Mesenchymal stem cell (in vitro differentiated cells and primary cell): ENCODE results near the gene CAMTA1.
A peak's percentile ranks its signal among the peaks of the same experiment; 100 is the strongest.

Source experiments
- DNase-seq: peaks from one replicate; pipeline ENCODE4 v3.0.0-alpha.2; 2013
- H2AFZ ChIP-seq: one replicate; pipeline ENCODE4 v1.6.1; 2013; ENCODE audit warnings: low read depth, mild to moderate bottlenecking, control low read depth, inconsistent platforms, low read length, moderate library complexity
- H2AK5ac ChIP-seq: 2 replicates; pipeline ENCODE4 v1.6.1; 2013; ENCODE audit warnings: low read length, moderate library complexity, mild to moderate bottlenecking, inconsistent platforms; ENCODE audit not compliant: severe bottlenecking
- H2BK120ac ChIP-seq: one replicate; pipeline ENCODE4 v1.6.1; 2013; ENCODE audit warnings: low read depth, mild to moderate bottlenecking, inconsistent platforms, low read length, moderate library complexity
- H2BK12ac ChIP-seq, 2 experiments: one replicate each; pipeline ENCODE4 v1.6.1; 2013; ENCODE audit warnings: inconsistent platforms in 2 of 2, low read length in 2 of 2, mild to moderate bottlenecking in 2 of 2, moderate library complexity in 2 of 2, control low read depth in 1 of 2
- H2BK15ac ChIP-seq: one replicate; pipeline ENCODE4 v1.6.1; 2013; ENCODE audit warnings: mild to moderate bottlenecking, low read depth, inconsistent platforms; ENCODE audit not compliant: poor library complexity, severe bottlenecking
- H2BK5ac ChIP-seq: 2 replicates; pipeline ENCODE4 v1.6.1; 2013; ENCODE audit warnings: low read depth, mild to moderate bottlenecking, low read length, control low read depth, inconsistent platforms; ENCODE audit not compliant: poor library complexity, severe bottlenecking
- H3K14ac ChIP-seq, 2 experiments: one replicate each; pipeline ENCODE4 v1.6.1; 2013; ENCODE audit warnings: inconsistent platforms in 2 of 2, low read length in 2 of 2, control low read depth in 1 of 2, mild to moderate bottlenecking in 1 of 2, moderate library complexity in 1 of 2
- H3K18ac ChIP-seq, 2 experiments: one replicate each; pipeline ENCODE4 v1.6.1; 2013; ENCODE audit warnings: inconsistent platforms in 2 of 2, low read length in 2 of 2, control low read depth in 1 of 2, low read depth in 1 of 2, mild to moderate bottlenecking in 1 of 2
- H3K23ac ChIP-seq, 2 experiments: one replicate each; pipeline ENCODE4 v1.6.1; 2013; ENCODE audit warnings: inconsistent platforms in 2 of 2, low read length in 2 of 2, mild to moderate bottlenecking in 2 of 2, moderate library complexity in 2 of 2, control low read depth in 1 of 2
- H3K27ac ChIP-seq: 2 replicates; pipeline ENCODE4 v1.5.1; 2013; ENCODE audit warnings: mild to moderate bottlenecking, moderate library complexity, low read length, control low read depth, inconsistent platforms; ENCODE audit not compliant: poor library complexity, severe bottlenecking
- H3K27me3 ChIP-seq, 2 experiments: 2 replicates each; pipeline versions ENCODE4 v1.6.1 to v1.7.0; 2013; ENCODE audit warnings: low read length in 2 of 2, mild to moderate bottlenecking in 2 of 2, moderate library complexity in 2 of 2, control low read depth in 1 of 2, inconsistent platforms in 1 of 2; ENCODE audit not compliant: control insufficient read depth in 1 of 2, insufficient read depth in 1 of 2
- H3K36me3 ChIP-seq, 2 experiments: 2 replicates each; pipeline versions ENCODE4 v1.6.1 to v1.7.0; 2013; ENCODE audit warnings: low read length in 2 of 2, control low read depth in 1 of 2, inconsistent platforms in 1 of 2, low read depth in 1 of 2, mild to moderate bottlenecking in 1 of 2; ENCODE audit not compliant: insufficient read depth in 2 of 2, control insufficient read depth in 1 of 2
- H3K4ac ChIP-seq, 2 experiments: one replicate each; pipeline ENCODE4 v1.6.1; 2013; ENCODE audit warnings: inconsistent platforms in 2 of 2, low read length in 2 of 2, mild to moderate bottlenecking in 2 of 2, moderate library complexity in 2 of 2, control low read depth in 1 of 2, low read depth in 1 of 2
- H3K4me1 ChIP-seq: 2 replicates; pipeline ENCODE4 v1.6.1; 2013; ENCODE audit warnings: low read depth, low read length, control low read depth; ENCODE audit not compliant: control insufficient read depth, insufficient read depth
- H3K4me2 ChIP-seq: 2 replicates; pipeline ENCODE4 v1.6.1; 2013; ENCODE audit warnings: low read length, mild to moderate bottlenecking, inconsistent platforms; ENCODE audit not compliant: poor library complexity, severe bottlenecking
- H3K4me3 ChIP-seq, 2 experiments: 2 replicates each; pipeline versions ENCODE4 v1.5.1 to v1.7.0; 2013; ENCODE audit warnings: low read length in 2 of 2, mild to moderate bottlenecking in 2 of 2, control low read depth in 1 of 2, low read depth in 1 of 2; ENCODE audit not compliant: insufficient read depth in 1 of 2
- H3K79me1 ChIP-seq: replicated peaks from 2 replicates; pipeline ENCODE4 v1.6.1; 2013; ENCODE audit warnings: mild to moderate bottlenecking, control low read depth, low read length, inconsistent platforms; ENCODE audit not compliant: poor library complexity, severe bottlenecking
- H3K9ac ChIP-seq: 2 replicates; pipeline ENCODE4 v1.7.0; 2013; ENCODE audit warnings: mild to moderate bottlenecking, low read length, moderate library complexity
- H3K9me3 ChIP-seq: 2 replicates; pipeline ENCODE4 v1.7.0; 2013; ENCODE audit warnings: mild to moderate bottlenecking, low read length; ENCODE audit not compliant: control insufficient read depth
- H4K8ac ChIP-seq: one replicate; pipeline ENCODE4 v1.6.1; 2013; ENCODE audit warnings: inconsistent platforms, mild to moderate bottlenecking, low read length, moderate library complexity
- H4K91ac ChIP-seq: one replicate; pipeline ENCODE4 v1.6.1; 2013; ENCODE audit warnings: mild to moderate bottlenecking, low read length, inconsistent platforms
- WGBS: methylation state at CpG from one replicate; pipeline ENCODE4 v1.1.7; 2013; ENCODE audit warnings: mixed read lengths; 5-methylcytosine and 5-hydroxymethylcytosine counted together

The CAMTA1 gene

GRCh38 chr1:7046891-7047290, 261.6 kb downstream of the CAMTA1 start:
- H2BK5ac ChIP-seq: no peak overlapping the region

DNA sequence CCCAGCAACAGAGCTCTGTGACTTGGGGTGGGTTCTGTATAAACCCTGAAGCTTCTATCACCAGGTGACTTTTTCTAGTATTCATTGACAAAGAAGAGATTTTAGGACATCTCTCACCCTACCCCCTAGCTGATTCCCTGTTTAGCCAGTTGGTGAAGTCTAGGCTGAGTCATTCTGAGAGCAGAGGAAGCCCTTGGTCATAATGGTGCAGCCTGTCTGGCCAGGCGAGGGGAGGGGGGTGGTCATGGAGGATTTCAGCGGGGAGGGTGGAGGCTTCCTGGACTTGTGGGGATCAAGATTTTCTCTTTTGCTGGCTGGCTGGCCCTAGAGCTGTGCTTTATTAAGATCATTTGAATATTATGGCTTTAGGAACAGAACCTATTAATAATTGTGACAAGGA, 262.6 kb downstream of the CAMTA1 start:
- H3K23ac ChIP-seq: no peak overlapping the region
- no peak overlapping the region for H3K18ac ChIP-seq
- no peak overlapping the region for H3K4me3 ChIP-seq
- H3K79me1 ChIP-seq: peaks cover 2% of the 10 kb centered on the region
- no peak overlapping the region for H2BK120ac ChIP-seq
- DNase-seq: no peak
- H3K9me3 ChIP-seq: peaks cover 6% of the 10 kb centered on the region
- H2BK12ac ChIP-seq: no peak overlapping the region
- H3K4me2 ChIP-seq: no peak overlapping the region
- no peak overlapping the region for H2AFZ ChIP-seq
- H3K4ac ChIP-seq: no peak overlapping the region
- H2BK15ac ChIP-seq: no peak overlapping the region
- H4K91ac ChIP-seq: no peak overlapping the region
- no peak overlapping the region for H2AK5ac ChIP-seq
- peaks cover 11 to 67% of the 10 kb centered on the region in 2 experiments for H3K27me3 ChIP-seq
- peaks cover 0 to 5% of the 10 kb centered on the region in 2 experiments for H3K36me3 ChIP-seq
- H4K8ac ChIP-seq: peak overlapping the region; percentile 13
- H3K4me1 ChIP-seq: peaks cover 3% of the 10 kb centered on the region
- H3K14ac ChIP-seq: no peak overlapping the region
- H2BK5ac ChIP-seq: no peak overlapping the region
- H3K9ac ChIP-seq: no peak overlapping the region
- 73% methylated on average over 2 of the region's 2 CpGs for WGBS
- no peak overlapping the region for H3K27ac ChIP-seq

More at GRCh38 chr1:7046891-7047290, 261.6 kb downstream of the CAMTA1 start:
- peaks cover 5% of the 10 kb centered on the region for H3K4me1 ChIP-seq
- H2AK5ac ChIP-seq: no peak overlapping the region
- no peak overlapping the region for H3K4me3 ChIP-seq
- no peak overlapping the region for H4K8ac ChIP-seq
- no peak overlapping the region for H3K14ac ChIP-seq
- H3K27ac ChIP-seq: no peak overlapping the region
- no peak overlapping the region for H2BK12ac ChIP-seq
- H3K23ac ChIP-seq: no peak overlapping the region
- H2BK15ac ChIP-seq: no peak overlapping the region
- no peak overlapping the region for H3K4ac ChIP-seq
- H3K9me3 ChIP-seq: peaks cover 6% of the 10 kb centered on the region
- no peak overlapping the region for H2BK120ac ChIP-seq
- H2AFZ ChIP-seq: no peak overlapping the region
- H3K27me3 ChIP-seq: peaks cover 4 to 68% of the 10 kb centered on the region in 2 experiments
- no peak overlapping the region for H3K4me2 ChIP-seq
- peaks cover 2% of the 10 kb centered on the region for H3K79me1 ChIP-seq
- no peak overlapping the region for H4K91ac ChIP-seq
- H3K18ac ChIP-seq: no peak overlapping the region
- no peak for DNase-seq
- no peak overlapping the region for H3K9ac ChIP-seq
- no peaks in the 10 kb centered on the region for H3K36me3 ChIP-seq
- WGBS: 95% methylated on average over 1 of the region's 1 CpG

DNA sequence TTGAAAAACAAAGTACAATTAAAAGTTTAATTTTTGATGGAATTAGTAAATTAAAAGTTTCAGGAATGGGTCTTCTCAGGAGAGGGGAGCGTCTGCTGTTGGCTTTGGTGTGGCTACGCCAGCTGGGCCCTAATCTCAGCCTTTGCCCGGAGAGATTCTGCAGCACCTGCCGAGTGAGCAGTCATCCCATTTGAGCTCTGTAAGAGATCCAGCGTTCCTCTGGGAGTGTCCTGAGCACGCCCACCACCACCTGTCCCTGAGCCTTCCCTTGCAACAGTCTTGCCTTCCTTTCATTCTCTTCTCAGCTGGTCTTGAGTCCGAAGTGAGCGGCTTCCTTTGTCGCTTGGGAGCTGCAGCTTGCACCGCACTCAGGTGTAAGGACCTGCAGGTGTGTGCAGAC, 263.1 kb downstream of the CAMTA1 start:
- Histone ChIP-seq H2AK5ac (no peak overlapping the region), H3K4me3 (no peak overlapping the region), H3K23ac (no peak overlapping the region), H2BK120ac (no peak overlapping the region), H2BK12ac (no peak overlapping the region), H2BK5ac (no peak overlapping the region), H2AFZ (no peak overlapping the region), H4K91ac (no peak overlapping the region), H3K79me1 (peaks cover 2% of the 10 kb centered on the region), H3K27me3 (peaks cover 11 to 67% of the 10 kb centered on the region in 2 experiments), H3K9ac (no peak overlapping the region), H3K4me2 (no peak overlapping the region), H3K9me3 (peaks cover 6% of the 10 kb centered on the region), H3K18ac (no peak overlapping the region), H3K27ac (no peak overlapping the region), H3K36me3 (peaks cover 0 to 5% of the 10 kb centered on the region in 2 experiments), H3K14ac (no peak overlapping the region), H3K4ac (no peak overlapping the region), H2BK15ac (no peak overlapping the region), H4K8ac (no peak overlapping the region), H3K4me1 (peaks cover 2% of the 10 kb centered on the region)
- WGBS: 80% methylated on average over 10 of the region's 10 CpGs
- DNase-seq: no peak

DNA sequence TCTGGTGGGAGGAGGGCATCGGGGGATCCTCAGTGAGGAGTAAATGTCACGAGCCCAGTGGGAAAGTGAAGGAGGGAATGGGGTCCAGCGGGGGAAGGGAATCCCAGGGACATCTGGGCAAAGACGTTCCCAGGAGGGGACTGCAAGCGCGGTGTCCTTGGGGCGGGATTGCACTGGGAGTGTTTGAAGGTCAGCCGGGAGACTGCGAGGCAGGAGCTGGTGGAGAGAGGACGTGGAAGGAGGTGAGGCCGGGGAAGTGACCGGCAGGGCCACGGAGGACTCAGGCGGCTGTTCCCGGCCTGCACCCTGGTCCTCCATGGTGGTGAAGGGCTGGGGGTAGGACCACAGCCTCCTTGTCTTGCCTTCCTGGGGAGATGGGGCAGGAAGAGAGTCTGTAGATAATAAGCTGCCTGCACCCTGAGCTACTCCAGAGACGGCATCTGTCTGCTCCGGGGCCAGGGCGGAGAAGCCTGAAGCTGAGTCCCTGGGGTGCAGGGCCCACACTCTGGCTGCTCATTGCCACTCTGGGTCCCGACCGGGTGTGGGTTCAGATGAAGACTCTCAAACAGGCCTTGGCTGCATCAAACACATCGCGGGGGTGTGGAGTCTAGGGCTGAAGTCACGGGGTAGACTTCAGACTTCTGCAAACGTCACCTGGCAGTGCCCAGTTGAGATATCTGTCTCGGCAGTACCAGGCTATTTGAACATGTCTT, 264.8 kb downstream of the CAMTA1 start:
- Histone ChIP-seq H2BK15ac (no peak overlapping the region), H3K18ac (no peak overlapping the region), H3K4me1 (peaks cover 2% of the 10 kb centered on the region), H2BK5ac (no peak overlapping the region), H3K4me2 (no peak overlapping the region), H2AK5ac (no peak overlapping the region), H4K8ac (no peak overlapping the region), H3K36me3 (peaks cover 0 to 5% of the 10 kb centered on the region in 2 experiments), H2BK120ac (no peak overlapping the region), H3K9me3 (peaks cover 6% of the 10 kb centered on the region), H4K91ac (no peak overlapping the region), H3K23ac (no peak overlapping the region), H2AFZ (no peak overlapping the region), H3K4ac (no peak overlapping the region), H3K27me3 (peaks cover 11 to 62% of the 10 kb centered on the region in 2 experiments), H2BK12ac (no peak overlapping the region), H3K14ac (no peak overlapping the region), H3K27ac (no peak overlapping the region), H3K4me3 (no peak overlapping the region), H3K9ac (no peak overlapping the region), H3K79me1 (no peaks in the 10 kb centered on the region)
- DNase-seq: no peak
- WGBS: 81% methylated on average over 25 of the region's 25 CpGs
